ENCODE data around the gene ACKR3. TPM values are rescaled to one million over a fixed set of nuclear protein-coding genes. Genes with fewer than 3 reads are reported as not detected.

Gene ACKR3
- total RNA-seq, 1 donor from 2014 or later: 21.3 TPM

GRCh38 chr2:236584521-236585384 is 15.1 kb downstream of the ACKR3 start:
- DNase-seq (ENCODE audit: low spot score): no peak

- no peak for DNase-seq (ENCODE audit: low spot score)
These were observed 16.3 kb downstream of the ACKR3 start for GRCh38 chr2:236585966-236586365.

GRCh38 chr2:236587861-236588815 is 18.5 kb downstream of the ACKR3 start:
- no peak for DNase-seq (ENCODE audit: low spot score)

GRCh38 chr2:236588932-236589592 is 19.4 kb downstream of the ACKR3 start:
- DNase-seq (ENCODE audit: low spot score): no peak

- DNase-seq (ENCODE audit: low spot score): no peak
These were observed 21.2 kb downstream of the ACKR3 start for GRCh38 chr2:236590846-236591245.

GRCh38 chr2:236592821-236593220 is 23.2 kb downstream of the ACKR3 start:
- DNase-seq (ENCODE audit: low spot score): no peak

- no peak for DNase-seq (ENCODE audit: low spot score)
These were observed 23.9 kb downstream of the ACKR3 start for GRCh38 chr2:236593531-236593930.

- DNase-seq (ENCODE audit: low spot score): no peak
These were observed 24.3 kb downstream of the ACKR3 start for GRCh38 chr2:236593956-236594355.

GRCh38 chr2:236597629-236598028 is 28.0 kb downstream of the ACKR3 start:
- DNase-seq (ENCODE audit: low spot score): no peak

- no peak for DNase-seq (ENCODE audit: low spot score)
These were observed 29.4 kb downstream of the ACKR3 start for GRCh38 chr2:236599059-236599458.

GRCh38 chr2:236600158-236600557 is 30.5 kb downstream of the ACKR3 start:
- DNase-seq (ENCODE audit: low spot score): no peak

- no peak for DNase-seq (ENCODE audit: low spot score)
These were observed 31.3 kb downstream of the ACKR3 start for GRCh38 chr2:236600892-236601291.

- DNase-seq (ENCODE audit: low spot score): no peak
These were observed 31.9 kb downstream of the ACKR3 start for GRCh38 chr2:236601316-236602202.

GRCh38 chr2:236602678-236603077 is 33.1 kb downstream of the ACKR3 start:
- no peak for DNase-seq (ENCODE audit: low spot score)

GRCh38 chr2:236603361-236604015 is 33.9 kb downstream of the ACKR3 start:
- no peak for DNase-seq (ENCODE audit: low spot score)

- no peak for DNase-seq (ENCODE audit: low spot score)
These were observed 35.1 kb downstream of the ACKR3 start for GRCh38 chr2:236604575-236605344.

GRCh38 chr2:236605345-236605734 is 35.7 kb downstream of the ACKR3 start:
- DNase-seq (ENCODE audit: low spot score): no peak

GRCh38 chr2:236606023-236606422 is 36.4 kb downstream of the ACKR3 start:
- DNase-seq (ENCODE audit: low spot score): no peak

GRCh38 chr2:236607471-236608187 is 38.0 kb downstream of the ACKR3 start:
- DNase-seq (ENCODE audit: low spot score): no peak
